Prostate gland (tissue), 2 donors: ENCODE data around the gene LARP6. TPM values are rescaled to one million over a fixed set of nuclear protein-coding genes. Genes with fewer than 3 reads are reported as not detected.

Experiments used
- DNase-seq: peaks from one replicate; pipeline ENCODE4 v3.0.0-alpha.2; 2019; ENCODE audit warnings: low spot score
- H3K27ac ChIP-seq, 2 donors: fragments of 200-600 bp; sonication (generic); 2 replicates each; pipeline ENCODE4 v1.5.1; 2017 to 2019
- H3K27me3 ChIP-seq: fragments of 200-600 bp; sonication (generic); replicated peaks from 2 replicates; pipeline ENCODE4 v1.5.1; 2019; ENCODE audit not compliant: insufficient read depth
- H3K36me3 ChIP-seq, 2 donors: fragments of 200-600 bp; sonication (generic); 1 replicate in 1 of 2; 2 replicates in 1 of 2; pipeline versions ENCODE4 v1.5.1 to v1.8.1; 2017 to 2019
- H3K4me1 ChIP-seq: fragments of 200-600 bp; sonication (generic); replicated peaks from 2 replicates; pipeline ENCODE4 v1.5.1; 2019
- H3K4me3 ChIP-seq, 2 donors: fragments of 200-600 bp; sonication (generic); 2 replicates each; pipeline ENCODE4 v1.5.1; 2017 to 2019
- H3K9me3 ChIP-seq: fragments of 200-600 bp; sonication (generic); 2 replicates; pipeline ENCODE4 v1.5.1; 2017
- POLR2A ChIP-seq: fragments of 450-650 bp; IDR thresholded peaks from one replicate; pipeline ENCODE4 v1.6.1; 2016; ENCODE audit warnings: antibody characterized with exemption, mild to moderate bottlenecking
- POLR2AphosphoS5 ChIP-seq: sonication (generic); formaldehyde crosslinking; IDR thresholded peaks from one replicate; pipeline ENCODE4 v1.6.1; 2017; ENCODE audit warnings: antibody characterized with exemption
- WGBS: methylation state at CpG from one replicate; pipeline ENCODE4 v1.1.5; 2018; 5-methylcytosine and 5-hydroxymethylcytosine counted together
- intact Hi-C: fragments of 100-400 bp; cut with DNase I; formaldehyde crosslinking; loops from one replicate; pipeline ENCODE4 v1.14.2; 2022
- total RNA-seq, 2 donors: library from RNA; depleted of rRNA; stranded (reverse); fragments of >200 nt; gene quantifications; one replicate each; pipeline ENCODE4 v1.1.0, GENCODE V29; 2016
- TF ChIP-seq, protein P1 (sequence below), 4 experiments: fragments of 200-600 bp in 2 of 4; fragments of 450-650 bp in 2 of 4; sonication (generic) in 2 of 4; IDR thresholded peaks; 1 replicate in 3 of 4; 2 replicates in 1 of 4; pipeline ENCODE4 v1.5.1; 2016 to 2019; ENCODE audit warnings: antibody characterized with exemption in 4 of 4, mild to moderate bottlenecking in 2 of 4, moderate library complexity in 2 of 4

LARP6 gene
- total RNA-seq, 2 donors from 2014 or later = 24.6 to 43.3 TPM

DNA sequence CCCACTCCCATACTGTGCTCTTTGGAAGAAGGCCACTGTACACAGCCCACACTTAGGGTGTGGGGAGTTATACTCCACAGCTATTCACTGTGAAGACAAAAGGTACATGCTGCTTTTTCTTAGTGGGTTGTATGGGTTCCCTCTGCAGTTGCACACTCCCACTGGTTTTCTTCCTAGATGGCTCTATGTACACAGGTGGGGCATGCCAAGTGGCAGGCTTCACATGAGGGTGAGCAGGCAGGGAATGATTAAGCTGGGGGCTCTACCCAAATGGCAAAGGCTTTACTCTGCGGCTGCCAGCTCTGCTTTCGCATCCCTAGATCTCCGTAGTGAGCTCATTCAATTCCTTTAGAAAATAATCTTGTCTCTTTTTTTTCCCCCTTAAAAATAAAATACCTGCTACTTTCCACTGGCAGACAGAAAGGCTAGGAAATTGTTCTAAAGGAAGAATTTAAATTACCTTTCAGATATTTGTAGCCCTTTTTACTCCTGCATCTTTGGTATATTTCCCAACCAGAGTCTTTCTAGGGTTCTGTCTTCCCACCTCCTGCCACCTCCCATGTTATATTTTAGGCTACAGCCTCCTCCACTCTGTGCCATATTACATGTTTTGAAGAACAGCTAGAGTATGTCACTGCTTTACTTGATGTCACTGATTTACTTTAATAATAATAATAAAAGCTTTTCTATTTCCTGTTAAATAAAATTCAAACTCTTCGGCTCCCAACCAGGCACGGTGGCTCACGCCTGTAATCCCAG is 8.2 kb downstream of the LARP6 start:
- no peak overlapping the region for H3K27ac ChIP-seq
- H3K9me3 ChIP-seq = no peaks in the 10 kb centered on the region
- TF ChIP-seq, protein P1, sequence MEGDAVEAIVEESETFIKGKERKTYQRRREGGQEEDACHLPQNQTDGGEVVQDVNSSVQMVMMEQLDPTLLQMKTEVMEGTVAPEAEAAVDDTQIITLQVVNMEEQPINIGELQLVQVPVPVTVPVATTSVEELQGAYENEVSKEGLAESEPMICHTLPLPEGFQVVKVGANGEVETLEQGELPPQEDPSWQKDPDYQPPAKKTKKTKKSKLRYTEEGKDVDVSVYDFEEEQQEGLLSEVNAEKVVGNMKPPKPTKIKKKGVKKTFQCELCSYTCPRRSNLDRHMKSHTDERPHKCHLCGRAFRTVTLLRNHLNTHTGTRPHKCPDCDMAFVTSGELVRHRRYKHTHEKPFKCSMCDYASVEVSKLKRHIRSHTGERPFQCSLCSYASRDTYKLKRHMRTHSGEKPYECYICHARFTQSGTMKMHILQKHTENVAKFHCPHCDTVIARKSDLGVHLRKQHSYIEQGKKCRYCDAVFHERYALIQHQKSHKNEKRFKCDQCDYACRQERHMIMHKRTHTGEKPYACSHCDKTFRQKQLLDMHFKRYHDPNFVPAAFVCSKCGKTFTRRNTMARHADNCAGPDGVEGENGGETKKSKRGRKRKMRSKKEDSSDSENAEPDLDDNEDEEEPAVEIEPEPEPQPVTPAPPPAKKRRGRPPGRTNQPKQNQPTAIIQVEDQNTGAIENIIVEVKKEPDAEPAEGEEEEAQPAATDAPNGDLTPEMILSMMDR (IDR thresholded peaks at IDR 0.05) = no peak
- H3K27me3 ChIP-seq = no peaks in the 10 kb centered on the region
- H3K4me3 ChIP-seq = no peak overlapping the region
- WGBS = 92% methylated on average over 6 of the region's 6 CpGs
- H3K36me3 ChIP-seq = no peaks in the 10 kb centered on the region
- no peaks in the 10 kb centered on the region for H3K4me1 ChIP-seq
- DNase-seq = no peak
- intact Hi-C loops = no loop called here

DNA sequence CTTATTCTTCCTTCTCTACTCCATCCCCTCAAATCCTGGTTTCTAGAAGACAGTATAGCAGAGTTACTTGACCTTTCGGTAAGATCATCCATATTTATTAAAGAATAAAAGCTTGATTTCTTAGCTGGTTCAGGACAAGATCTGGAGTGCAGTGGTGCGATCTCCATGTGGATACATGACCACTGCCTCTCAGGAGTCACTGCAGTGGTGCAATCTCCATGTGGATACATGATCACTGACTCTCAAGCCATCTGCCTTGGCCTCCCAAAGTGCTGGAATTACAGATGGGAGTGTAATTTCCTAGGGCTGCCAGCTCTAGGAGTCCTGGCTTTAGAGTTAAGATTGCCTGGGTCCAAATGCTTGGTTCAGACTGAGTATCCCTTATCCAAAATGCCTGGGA is 16.5 kb downstream of the LARP6 start:
- WGBS = 96% methylated on average over 2 of the region's 2 CpGs
- Histone ChIP-seq H3K4me1 (no peaks in the 10 kb centered on the region), H3K4me3 (no peak overlapping the region), H3K27ac (no peak overlapping the region), H3K36me3 (peaks cover 0 to 3% of the 10 kb centered on the region in 2 donors), H3K9me3 (no peaks in the 10 kb centered on the region), H3K27me3 (no peaks in the 10 kb centered on the region)
- TF ChIP-seq, protein P1 (IDR thresholded peaks at IDR 0.05) = no peak
- TF ChIP-seq POLR2A = no peak
- TF ChIP-seq POLR2AphosphoS5 = no peak
- intact Hi-C loops = no loop called here
- DNase-seq = no peak

DNA sequence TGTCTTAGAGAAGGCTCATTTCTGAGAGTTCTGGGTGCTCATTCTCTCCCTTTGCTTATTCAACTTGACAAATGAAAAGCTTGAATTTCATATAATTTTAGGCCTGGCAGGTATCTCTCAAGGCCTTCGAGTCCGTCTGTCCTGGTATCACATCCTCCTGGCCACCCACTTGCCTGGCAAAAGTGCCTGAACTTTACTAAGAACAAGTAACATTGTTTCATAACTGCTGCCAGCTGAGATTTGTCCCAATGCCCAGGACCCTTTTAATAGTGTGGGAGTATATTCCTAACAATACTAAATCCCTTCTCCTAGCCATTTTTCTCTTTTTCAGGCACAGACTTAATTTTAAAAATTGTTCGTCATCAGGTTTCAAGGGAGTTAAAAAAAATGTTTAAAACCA is 18.1 kb downstream of the LARP6 start:
- 34% methylated on average over 3 of the region's 3 CpGs for WGBS
- H3K9me3 ChIP-seq = no peaks in the 10 kb centered on the region
- TF ChIP-seq POLR2A = no peak
- TF ChIP-seq, protein P1 (IDR thresholded peaks at IDR 0.05) = no peak
- TF ChIP-seq POLR2AphosphoS5 = no peak
- no peak overlapping the region for H3K4me3 ChIP-seq
- no peaks in the 10 kb centered on the region for H3K27me3 ChIP-seq
- peaks cover 0 to 3% of the 10 kb centered on the region in 2 donors for H3K36me3 ChIP-seq
- H3K27ac ChIP-seq = peak overlapping the region; percentile 39 to 58
- intact Hi-C loops = no loop called here
- H3K4me1 ChIP-seq = no peaks in the 10 kb centered on the region
- no peak for DNase-seq

DNA sequence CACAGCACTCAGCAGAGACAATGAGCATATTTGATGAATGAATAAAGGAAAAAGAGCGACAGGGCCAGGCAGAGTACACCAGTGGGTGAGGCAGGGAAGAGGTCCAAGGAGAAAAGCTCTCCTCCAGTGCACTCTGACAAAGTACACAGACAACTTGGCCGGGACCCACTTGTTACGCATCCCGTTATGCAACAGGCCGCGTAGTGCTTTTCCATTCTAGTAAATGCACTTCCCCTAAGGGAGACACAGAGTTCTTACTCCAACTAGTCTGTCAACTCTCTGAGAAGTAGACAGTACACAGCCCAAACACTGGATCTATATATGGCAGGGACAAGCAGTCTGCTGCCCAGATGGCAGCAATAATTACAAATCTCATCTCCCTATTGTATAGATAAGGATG is 18.5 kb downstream of the LARP6 start:
- peak overlapping the region; percentile 39 to 58 for H3K27ac ChIP-seq
- no peak overlapping the region for H3K4me3 ChIP-seq
- peak; percentile 61 for TF ChIP-seq POLR2AphosphoS5
- no peak for TF ChIP-seq POLR2A
- H3K9me3 ChIP-seq = no peaks in the 10 kb centered on the region
- H3K27me3 ChIP-seq = no peaks in the 10 kb centered on the region
- H3K4me1 ChIP-seq = no peaks in the 10 kb centered on the region
- no peak for DNase-seq
- intact Hi-C loops = no loop called here
- WGBS = 76% methylated on average over 6 of the region's 6 CpGs
- H3K36me3 ChIP-seq = peaks cover 0 to 3% of the 10 kb centered on the region in 2 donors

DNA sequence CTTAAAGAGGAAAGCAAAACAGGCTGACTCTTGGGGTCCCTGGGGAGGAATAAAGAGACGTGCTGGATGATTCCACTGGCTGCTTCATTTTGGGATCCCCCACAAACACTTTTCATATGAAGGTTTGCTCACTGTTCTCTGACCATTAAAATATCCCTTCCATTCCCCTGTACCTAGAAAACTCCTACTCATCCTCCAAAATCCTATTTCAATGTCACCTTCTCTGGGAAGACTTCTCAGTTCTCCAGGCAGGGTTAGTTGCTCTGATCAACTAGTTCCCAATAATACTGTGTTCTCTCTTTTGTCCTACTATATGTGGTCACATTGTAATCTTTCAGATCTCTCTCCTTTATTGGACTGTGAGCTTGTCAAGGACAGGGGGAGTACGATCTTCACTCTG is 19.0 kb downstream of the LARP6 start:
- 77% methylated on average over 2 of the region's 2 CpGs for WGBS
- peak overlapping the region; percentile 25 to 58 for H3K27ac ChIP-seq
- H3K36me3 ChIP-seq = peaks cover 0 to 3% of the 10 kb centered on the region in 2 donors
- H3K4me3 ChIP-seq = no peak overlapping the region
- TF ChIP-seq, protein P1 (IDR thresholded peaks at IDR 0.05) = no peak
- no peak for TF ChIP-seq POLR2AphosphoS5
- no peak for TF ChIP-seq POLR2A
- intact Hi-C loops = no loop called here
- H3K27me3 ChIP-seq = no peaks in the 10 kb centered on the region
- no peaks in the 10 kb centered on the region for H3K9me3 ChIP-seq
- no peak for DNase-seq
- H3K4me1 ChIP-seq = no peaks in the 10 kb centered on the region
